A673 (cell line): ENCODE measurements around the gene GALNT18.

Experiments
- EZH2 ChIP-seq: fragments of 200-600 bp; sonication (generic); IDR thresholded peaks from 2 replicates; pipeline ENCODE4 v1.6.1; 2017; ENCODE audit warnings: borderline replicate concordance, low read depth, mild to moderate bottlenecking, mixed read lengths, antibody characterized with exemption, low read length; ENCODE audit not compliant: poor library complexity, severe bottlenecking
- TF ChIP-seq, protein P1 (sequence below): fragments of 300-800, 200-600 bp; sonication (generic); conservative IDR thresholded peaks from 2 replicates; pipeline ENCODE4 v1.5.1; 2017; ENCODE audit warnings: low read depth, mild to moderate bottlenecking, antibody characterized with exemption, low read length, moderate library complexity, mixed read lengths

GRCh38 chr11:11370962-11371303, 250.9 kb downstream of the GALNT18 start:
- TF ChIP-seq, protein P1, sequence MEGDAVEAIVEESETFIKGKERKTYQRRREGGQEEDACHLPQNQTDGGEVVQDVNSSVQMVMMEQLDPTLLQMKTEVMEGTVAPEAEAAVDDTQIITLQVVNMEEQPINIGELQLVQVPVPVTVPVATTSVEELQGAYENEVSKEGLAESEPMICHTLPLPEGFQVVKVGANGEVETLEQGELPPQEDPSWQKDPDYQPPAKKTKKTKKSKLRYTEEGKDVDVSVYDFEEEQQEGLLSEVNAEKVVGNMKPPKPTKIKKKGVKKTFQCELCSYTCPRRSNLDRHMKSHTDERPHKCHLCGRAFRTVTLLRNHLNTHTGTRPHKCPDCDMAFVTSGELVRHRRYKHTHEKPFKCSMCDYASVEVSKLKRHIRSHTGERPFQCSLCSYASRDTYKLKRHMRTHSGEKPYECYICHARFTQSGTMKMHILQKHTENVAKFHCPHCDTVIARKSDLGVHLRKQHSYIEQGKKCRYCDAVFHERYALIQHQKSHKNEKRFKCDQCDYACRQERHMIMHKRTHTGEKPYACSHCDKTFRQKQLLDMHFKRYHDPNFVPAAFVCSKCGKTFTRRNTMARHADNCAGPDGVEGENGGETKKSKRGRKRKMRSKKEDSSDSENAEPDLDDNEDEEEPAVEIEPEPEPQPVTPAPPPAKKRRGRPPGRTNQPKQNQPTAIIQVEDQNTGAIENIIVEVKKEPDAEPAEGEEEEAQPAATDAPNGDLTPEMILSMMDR: no peak
- no peak for TF ChIP-seq EZH2
